HL-60 (cell line): ENCODE results near the gene DIAPH1.

Source experiments
- DNase-seq, 2 experiments: peaks; one replicate each; pipeline ENCODE4 v3.0.0-alpha.2; 2010 to 2020; ENCODE audit warnings: low read depth in 1 of 2, low spot score in 1 of 2
- H3K27ac ChIP-seq: fragments of 250-450 bp; sonication (Bioruptor Pico); replicated peaks from 2 replicates; pipeline ENCODE4 v1.5.1; 2020; ENCODE audit warnings: mild to moderate bottlenecking, moderate library complexity
- H3K27me3 ChIP-seq: fragments of 250-450 bp; sonication (Bioruptor Pico); 2 replicates; pipeline ENCODE4 v1.5.1; 2021; ENCODE audit warnings: mild to moderate bottlenecking, moderate library complexity; ENCODE audit not compliant: insufficient read depth, poor library complexity, severe bottlenecking
- H3K4me3 ChIP-seq: replicated peaks from 2 replicates; pipeline ENCODE4 v1.5.1; 2011; ENCODE audit warnings: mild to moderate bottlenecking, control low read depth, low read length; ENCODE audit not compliant: insufficient read depth
- CTCF ChIP-seq: IDR thresholded peaks from one replicate; pipeline ENCODE4 v1.5.1; 2011; ENCODE audit warnings: low read length, control low read depth, inconsistent platforms; ENCODE audit not compliant: insufficient read depth
- GABPA ChIP-seq: IDR thresholded peaks from 2 replicates; pipeline ENCODE4 v1.6.1; 2012; ENCODE audit warnings: low read depth
- POLR2AphosphoS5 ChIP-seq: IDR thresholded peaks from 2 replicates; pipeline ENCODE4 v1.6.1; 2012; ENCODE audit warnings: low read depth
- REST ChIP-seq: IDR thresholded peaks from 2 replicates; pipeline ENCODE4 v1.6.1; 2012; ENCODE audit warnings: low read depth; ENCODE audit not compliant: insufficient replicate concordance
- SPI1 ChIP-seq: IDR thresholded peaks from 2 replicates; pipeline ENCODE4 v1.6.1; 2012; ENCODE audit warnings: low read depth, mild to moderate bottlenecking, borderline replicate concordance

Gene DIAPH1

DNA sequence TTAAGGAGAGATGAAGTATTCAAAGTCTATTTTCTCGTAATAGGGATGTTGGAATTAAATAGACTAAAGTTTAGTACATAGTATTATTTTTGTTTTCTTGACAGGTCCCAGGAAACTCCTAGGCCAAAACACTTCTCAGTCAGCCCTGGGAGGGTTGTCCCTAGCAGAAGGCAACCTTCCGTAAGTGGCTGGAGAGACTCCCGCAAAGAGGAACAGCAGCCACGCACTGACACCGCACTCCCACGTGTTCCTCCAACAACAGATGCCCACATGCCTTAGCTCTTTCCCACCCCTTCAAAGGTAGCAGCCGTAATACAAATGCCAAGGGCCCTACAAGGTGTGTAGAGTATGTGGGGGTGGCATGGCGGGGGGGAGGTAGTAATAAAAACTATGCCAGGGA is 101.5 kb downstream of the DIAPH1 start:
- Histone ChIP-seq H3K4me3 (no peak overlapping the region), H3K27ac (no peak overlapping the region), H3K27me3 (no peaks in the 10 kb centered on the region)
- DNase-seq, result no peak
- TF ChIP-seq SPI1 (peak; percentile 6; the same call in 1 of the 2 replicates), REST (no peak)

DNA sequence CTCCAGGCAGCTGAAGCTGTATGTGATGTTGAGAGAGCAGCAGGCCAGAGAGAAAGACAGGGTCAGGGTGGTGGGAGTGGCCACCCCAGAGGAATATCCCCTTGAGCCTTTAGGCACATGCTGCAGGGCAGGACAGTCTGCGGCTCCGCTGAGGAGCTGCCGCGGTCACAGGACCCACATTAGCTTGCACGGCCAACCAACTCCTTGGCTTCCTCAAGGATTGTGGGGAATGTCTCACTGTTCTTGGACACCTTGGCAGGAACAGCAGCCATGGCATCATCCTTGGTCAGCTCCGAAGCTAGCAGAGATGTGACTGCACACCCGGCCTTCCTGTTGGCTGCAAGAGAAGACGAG is 102.2 kb downstream of the DIAPH1 start:
- TF ChIP-seq SPI1, result no peak
- no peak for TF ChIP-seq POLR2AphosphoS5
- TF ChIP-seq GABPA, result no peak
- no peak for TF ChIP-seq REST
- no peak for TF ChIP-seq CTCF
- DNase-seq, result no peak
- Histone ChIP-seq H3K4me3 (no peak overlapping the region), H3K27me3 (no peaks in the 10 kb centered on the region), H3K27ac (no peak overlapping the region)

GRCh38 chr5:141515946-141516671 is 102.7 kb downstream of the DIAPH1 start:
- H3K4me3 ChIP-seq, result no peak overlapping the region
- TF ChIP-seq GABPA (no peak), CTCF (no peak), SPI1 (no peak), POLR2AphosphoS5 (no peak), REST (no peak)
- no peak overlapping the region for H3K27ac ChIP-seq
- H3K27me3 ChIP-seq, result no peaks in the 10 kb centered on the region
- no peak for DNase-seq

DNA sequence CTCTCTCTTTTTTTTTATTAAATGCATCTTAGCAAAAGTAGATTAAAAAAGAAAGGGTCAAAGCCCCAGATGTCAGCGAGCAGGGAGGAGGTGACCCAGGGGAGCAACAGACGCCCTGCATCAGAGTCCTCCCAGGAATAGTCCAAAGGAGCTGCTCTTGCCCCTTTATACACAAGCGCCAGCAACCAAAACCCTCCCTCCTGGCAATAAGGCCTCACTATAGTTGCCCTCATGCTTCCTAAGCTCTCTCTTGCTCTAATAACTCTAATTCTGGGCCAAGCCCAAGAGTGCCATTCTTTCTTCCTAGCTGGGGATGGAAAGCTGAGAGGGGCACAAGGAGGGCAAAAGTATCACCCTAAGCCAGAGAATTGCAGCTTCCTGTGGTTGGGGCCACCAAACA is 103.7 kb downstream of the DIAPH1 start:
- Histone ChIP-seq H3K27ac (no peak overlapping the region), H3K27me3 (no peaks in the 10 kb centered on the region), H3K4me3 (no peak overlapping the region)
- no peak for DNase-seq
- TF ChIP-seq CTCF (no peak), GABPA (no peak), POLR2AphosphoS5 (no peak), REST (no peak), SPI1 (no peak)
